ENCODE data around the gene CAPN2. TPM values are rescaled to one million over a fixed set of nuclear protein-coding genes. Genes with fewer than 3 reads are reported as not detected.

Gene CAPN2
- polyA plus RNA-seq, 3 donors: 127 to 186 (median 182) TPM

DNA sequence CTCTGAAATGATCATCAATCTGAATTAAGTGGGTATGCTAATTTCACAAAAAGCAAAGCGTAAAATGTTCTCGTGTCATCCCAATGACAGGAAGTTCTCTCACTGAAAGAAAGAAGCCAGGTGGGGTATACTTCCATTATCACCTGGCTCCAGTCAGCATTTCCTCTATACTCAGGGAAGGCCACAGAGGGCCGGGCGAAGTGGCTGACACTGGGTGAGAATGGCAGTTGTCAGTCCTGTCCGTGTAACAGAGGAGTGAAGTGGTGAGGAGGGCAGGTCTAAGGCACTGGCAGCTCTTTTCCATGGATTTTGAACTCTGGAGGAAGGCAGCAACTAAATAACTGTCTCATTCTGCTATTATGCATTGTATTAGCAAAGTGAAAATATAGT is 60.4 kb downstream of the CAPN2 start:
- intact Hi-C loops (cut with micrococcal nuclease): no loop called here
- Histone ChIP-seq H3K4me1 (ENCODE audit: control insufficient read depth in 1 of 2, insufficient read depth in 2 of 2, low read length in 2 of 2) (no peaks in the 10 kb centered on the region), H3K27me3 (ENCODE audit: control insufficient read depth in 2 of 2, insufficient read depth in 2 of 2, low read length in 2 of 2) (no peaks in the 10 kb centered on the region), H3K36me3 (replicated peaks in 1 of 2; ENCODE audit: control insufficient read depth in 1 of 2, insufficient read depth in 2 of 2, low read length in 2 of 2) (peaks cover 85 to 92% of the 10 kb centered on the region in 2 donors), H2AFZ (ENCODE audit: insufficient read depth, low read depth, low read length, poor library complexity, severe bottlenecking) (no peak overlapping the region), H4K20me1 (ENCODE audit: insufficient read depth, low read length) (peaks cover 13% of the 10 kb centered on the region), H3K9me3 (replicated peaks in 1 of 2; ENCODE audit: control insufficient read depth in 1 of 2, insufficient read depth in 1 of 2, low read length in 2 of 2) (no peaks in the 10 kb centered on the region), H3K79me2 (ENCODE audit: insufficient read depth, low read length) (no peaks in the 10 kb centered on the region), H3K27ac (ENCODE audit: low read depth in 1 of 2, low read length in 2 of 2) (no peak overlapping the region), H3K4me3 (replicated peaks in 1 of 3; ENCODE audit: low read depth in 2 of 3, low read length in 3 of 3) (no peak overlapping the region), H3K9ac (ENCODE audit: insufficient read depth, low read length, poor library complexity, severe bottlenecking) (no peak overlapping the region), H3K4me2 (replicated peaks; ENCODE audit: extremely low read depth, low read length, poor library complexity, severe bottlenecking) (no peak overlapping the region)
- Mint-ChIP-seq H3K27ac (no peak overlapping the region), H3K4me3 (no peak overlapping the region), H3K9me3 (no peaks in the 10 kb centered on the region), H3K4me1 (peaks cover 7% of the 10 kb centered on the region), H3K36me3 (peaks cover 85 to 89% of the 10 kb centered on the region in 2 donors), H3K27me3 (ENCODE audit: low read depth in 3 of 3) (peaks cover 0 to 2% (median 0%) of the 10 kb centered on the region in 3 donors)
- WGBS (ENCODE audit: insufficient coverage): no CpG with 5 or more reads among the region's 5 CpGs
- no peak for TF ChIP-seq CTCF (IDR thresholded peaks at IDR 0.05)
- DNase-seq: no peak

DNA sequence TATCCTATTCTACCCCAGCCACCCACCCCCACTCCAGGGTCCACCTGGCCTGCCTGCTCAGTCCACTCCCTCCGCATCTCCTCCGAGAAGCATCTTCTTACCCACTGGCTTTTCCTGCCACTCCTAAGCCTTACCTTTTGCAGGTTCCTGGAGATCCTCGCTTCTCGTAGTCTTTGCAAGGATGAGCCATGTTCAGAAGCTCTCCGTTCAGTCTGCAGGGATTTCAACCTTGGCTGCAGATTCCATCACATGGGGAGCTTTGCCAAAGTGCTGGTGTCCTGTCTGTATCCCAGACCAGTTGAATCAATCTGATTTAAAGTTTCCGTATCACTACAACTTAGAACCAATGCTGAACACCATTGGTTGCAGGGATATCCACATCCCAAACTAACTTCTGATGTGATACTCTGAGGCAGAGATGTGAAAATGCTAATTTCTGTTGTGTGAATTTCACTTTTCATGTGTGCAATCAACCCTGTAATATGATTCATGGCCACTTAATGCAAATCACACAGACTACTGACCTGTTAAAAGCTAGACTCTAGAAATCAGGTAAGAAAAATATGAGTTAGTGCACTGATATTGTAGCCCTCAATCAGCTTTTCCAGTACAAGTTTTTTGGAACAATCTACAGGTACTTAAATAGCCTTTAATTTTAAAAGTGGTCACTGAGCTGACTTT is 61.9 kb downstream of the CAPN2 start:
- WGBS (ENCODE audit: insufficient coverage): 100% methylated on average over 5 of the region's 6 CpGs
- H3K9me3 Mint-ChIP-seq: no peaks in the 10 kb centered on the region
- Histone ChIP-seq H3K36me3 (replicated peaks in 1 of 2; ENCODE audit: control insufficient read depth in 1 of 2, insufficient read depth in 2 of 2, low read length in 2 of 2) (peaks cover 98% of the 10 kb centered on the region in 2 donors), H3K9ac (ENCODE audit: insufficient read depth, low read length, poor library complexity, severe bottlenecking) (no peak overlapping the region), H3K27ac (ENCODE audit: low read depth in 1 of 2, low read length in 2 of 2) (peak overlapping the region in 1 of 2 donors; percentile 22), H3K27me3 (ENCODE audit: control insufficient read depth in 2 of 2, insufficient read depth in 2 of 2, low read length in 2 of 2) (no peaks in the 10 kb centered on the region), H3K9me3 (replicated peaks in 1 of 2; ENCODE audit: control insufficient read depth in 1 of 2, insufficient read depth in 1 of 2, low read length in 2 of 2) (no peaks in the 10 kb centered on the region), H3K4me2 (replicated peaks; ENCODE audit: extremely low read depth, low read length, poor library complexity, severe bottlenecking) (no peak overlapping the region), H2AFZ (ENCODE audit: insufficient read depth, low read depth, low read length, poor library complexity, severe bottlenecking) (no peak overlapping the region), H3K4me3 (replicated peaks in 1 of 3; ENCODE audit: low read depth in 2 of 3, low read length in 3 of 3) (no peak overlapping the region), H3K79me2 (ENCODE audit: insufficient read depth, low read length) (no peaks in the 10 kb centered on the region), H3K4me1 (ENCODE audit: control insufficient read depth in 1 of 2, insufficient read depth in 2 of 2, low read length in 2 of 2) (no peaks in the 10 kb centered on the region), H4K20me1 (ENCODE audit: insufficient read depth, low read length) (peaks cover 13% of the 10 kb centered on the region)
- no peak for TF ChIP-seq CTCF (IDR thresholded peaks at IDR 0.05)
- peaks cover 0 to 3% (median 0%) of the 10 kb centered on the region in 3 donors for H3K27me3 Mint-ChIP-seq (ENCODE audit: low read depth in 3 of 3)
- peaks cover 92 to 97% of the 10 kb centered on the region in 2 donors for H3K36me3 Mint-ChIP-seq
- intact Hi-C loops (cut with micrococcal nuclease): no loop called here
- H3K4me3 Mint-ChIP-seq: no peak overlapping the region
- no peak for DNase-seq
- H3K27ac Mint-ChIP-seq: peak overlapping the region in 1 of 7 donors; percentile 77
- H3K4me1 Mint-ChIP-seq: peaks cover 7% of the 10 kb centered on the region

Data from CD14-positive monocyte (primary cell).